KOPT-K1 (cell line): ENCODE data around the gene DUOXA1.
"Not testable (repeated sequence)": the region's sequence is repeated elsewhere in the genome, so short reads cannot be mapped to it uniquely, and the experiment has no call there.

Experiments
- H3K27ac ChIP-seq: fragments of 200-600 bp; sonication (generic); 2 replicates; pipeline ENCODE4 v1.5.1; 2016; ENCODE audit warnings: antibody characterized with exemption, mild to moderate bottlenecking, low read depth, low read length; ENCODE audit not compliant: poor library complexity, severe bottlenecking
- H3K36me3 ChIP-seq: fragments of 200-600 bp; sonication (generic); 2 replicates; pipeline ENCODE4 v1.5.1; 2017; ENCODE audit warnings: antibody characterized with exemption, mild to moderate bottlenecking, low read length, moderate library complexity; ENCODE audit not compliant: insufficient read depth
- H3K9me3 ChIP-seq: fragments of 200-600 bp; sonication (generic); 2 replicates; pipeline ENCODE4 v1.5.1; 2017; ENCODE audit warnings: antibody characterized with exemption, low read length, mild to moderate bottlenecking; ENCODE audit not compliant: insufficient read depth, poor library complexity, severe bottlenecking

DUOXA1 gene

DNA sequence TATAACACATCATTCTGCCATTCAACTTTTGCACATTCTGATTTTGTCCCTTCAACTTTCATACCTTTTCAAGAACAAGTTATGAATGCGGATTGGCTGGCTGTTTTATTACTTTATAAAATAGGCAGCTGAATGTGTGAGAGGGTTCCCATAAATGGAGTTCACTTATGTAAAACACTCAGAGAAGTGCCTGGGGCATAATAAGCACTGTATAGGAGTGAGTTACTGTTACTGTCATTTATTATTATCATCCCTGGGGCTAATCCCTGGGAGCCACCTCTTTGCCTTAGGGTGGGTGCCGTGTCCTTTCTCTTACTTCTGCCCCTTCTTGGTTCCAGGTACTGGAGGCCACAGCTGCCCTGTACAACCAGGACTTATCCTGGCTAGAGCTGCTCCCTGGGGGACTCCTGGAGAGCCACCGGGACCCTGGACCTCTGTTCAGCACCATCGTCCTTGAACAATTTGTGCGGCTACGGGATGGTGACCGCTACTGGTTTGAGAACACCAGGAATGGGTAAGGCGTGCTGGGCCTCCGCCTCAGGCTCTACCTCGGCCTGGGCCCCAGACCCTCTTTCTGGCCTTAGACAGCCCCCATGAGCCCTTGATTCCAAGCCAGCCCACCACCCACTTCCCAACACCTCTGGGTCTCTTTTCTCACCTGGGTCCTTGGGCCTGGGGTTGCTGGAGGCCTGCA, 11.0 kb upstream of the DUOXA1 start:
- H3K9me3 ChIP-seq = no peaks in the 10 kb centered on the region

DNA sequence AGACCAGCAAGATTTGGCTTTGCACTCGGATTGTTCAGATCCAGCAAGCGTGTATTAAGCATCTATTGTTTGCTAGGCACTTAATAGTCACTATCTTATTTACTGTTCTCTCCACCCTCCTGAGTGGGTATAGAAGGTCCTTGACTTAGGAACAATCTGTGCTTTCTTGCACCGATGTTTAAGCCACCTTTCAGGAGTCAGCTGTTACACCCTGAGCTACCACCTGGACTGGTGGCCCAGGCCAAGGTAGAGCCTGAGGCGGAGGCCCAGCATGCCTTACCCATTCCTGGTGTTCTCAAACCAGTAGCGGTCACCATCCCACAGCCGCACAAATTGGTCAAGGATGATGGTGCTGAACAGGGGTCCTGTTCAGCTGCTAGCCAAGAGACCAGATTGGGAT, 10.1 kb upstream of the DUOXA1 start:
- H3K36me3 ChIP-seq = no peaks in the 10 kb centered on the region

More for the DNA sequence above, 11.0 kb upstream of the DUOXA1 start:
- no peak overlapping the region for H3K27ac ChIP-seq
- no peaks in the 10 kb centered on the region for H3K36me3 ChIP-seq

DNA sequence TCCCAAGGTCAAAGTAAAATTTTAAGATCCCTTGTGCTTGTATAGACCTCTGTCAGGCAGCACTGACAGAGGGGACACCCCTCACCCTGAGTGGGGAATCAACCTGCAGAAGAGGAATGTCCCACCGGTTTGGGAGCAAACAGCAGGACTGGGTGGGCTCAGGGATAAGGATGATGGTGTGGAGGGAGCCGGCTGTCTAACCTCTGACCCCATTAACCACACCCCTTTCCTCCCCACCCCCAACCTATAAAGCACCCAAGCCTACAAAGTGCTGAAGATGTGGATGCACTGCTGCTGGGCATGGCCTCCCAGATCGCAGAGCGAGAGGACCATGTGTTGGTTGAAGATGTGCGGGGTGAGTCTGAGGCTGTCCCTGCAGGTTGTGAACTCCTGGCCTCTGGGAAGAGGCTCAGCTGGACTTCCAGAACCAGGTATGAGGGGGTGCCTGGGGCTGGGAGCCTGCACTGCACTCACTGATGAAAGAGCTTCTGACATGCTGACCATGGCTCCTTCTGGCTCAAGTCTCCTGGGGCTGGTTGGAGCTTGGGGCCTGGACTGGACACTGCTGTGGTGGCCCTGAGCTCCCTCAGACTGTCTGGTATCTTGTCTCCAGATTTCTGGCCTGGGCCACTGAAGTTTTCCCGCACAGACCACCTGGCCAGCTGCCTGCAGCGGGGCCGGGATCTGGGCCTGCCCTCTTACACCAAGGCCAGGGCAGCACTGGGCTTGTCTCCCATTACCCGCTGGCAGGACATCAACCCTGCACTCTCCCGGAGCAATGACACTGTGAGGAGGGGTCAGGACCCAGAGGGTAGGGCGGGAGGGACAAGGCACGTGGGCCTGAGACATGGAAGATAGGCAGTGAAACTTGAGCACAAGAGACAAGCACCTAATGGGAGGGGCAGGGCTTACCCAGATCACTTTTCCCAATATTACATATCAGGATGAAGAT, 9.4 kb upstream of the DUOXA1 start:
- Histone ChIP-seq H3K36me3 (no peaks in the 10 kb centered on the region), H3K9me3 (no peaks in the 10 kb centered on the region), H3K27ac (no peak overlapping the region)

More for the DNA sequence above, 10.1 kb upstream of the DUOXA1 start:
- no peak overlapping the region for H3K27ac ChIP-seq
- H3K9me3 ChIP-seq = no peaks in the 10 kb centered on the region

DNA sequence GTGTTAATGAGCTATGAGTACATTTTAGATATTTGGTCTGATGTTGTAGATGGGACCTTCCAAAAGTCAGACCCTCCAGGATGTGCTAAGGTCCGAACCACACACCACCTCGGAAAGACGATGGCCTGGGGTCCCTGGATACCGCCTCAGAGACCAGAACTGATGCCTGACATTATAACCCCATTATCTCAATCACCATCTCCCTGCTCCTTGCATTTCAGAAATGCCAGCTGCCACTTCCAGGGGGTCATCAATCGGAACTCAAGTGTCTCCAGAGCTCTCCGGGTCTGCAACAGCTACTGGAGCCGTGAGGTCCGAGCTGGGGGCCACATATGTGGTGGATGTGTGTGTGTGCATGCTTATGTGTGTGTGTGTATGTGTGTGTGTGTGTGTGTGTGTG, 8.0 kb upstream of the DUOXA1 start:
- Histone ChIP-seq H3K36me3 (no peaks in the 10 kb centered on the region), H3K27ac (no peak overlapping the region), H3K9me3 (no peaks in the 10 kb centered on the region)

DNA sequence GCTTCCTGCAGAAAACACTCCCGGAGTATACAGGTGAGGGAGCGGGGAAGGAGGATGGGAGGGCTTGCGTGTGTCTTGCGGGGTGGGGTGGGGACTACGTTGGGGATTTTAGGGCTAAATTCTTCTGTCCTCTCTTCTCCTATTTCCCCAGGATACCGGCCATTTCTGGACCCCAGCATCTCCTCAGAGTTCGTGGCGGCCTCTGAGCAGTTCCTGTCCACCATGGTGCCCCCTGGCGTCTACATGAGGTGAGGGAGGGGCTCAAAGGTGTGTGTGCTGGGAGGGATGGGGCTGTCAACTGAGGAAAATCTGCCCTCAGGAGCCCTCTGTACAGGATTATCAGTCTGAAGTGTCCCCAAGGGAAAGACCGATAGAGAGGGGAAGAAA, 6.7 kb upstream of the DUOXA1 start:
- Histone ChIP-seq H3K27ac (no peak overlapping the region), H3K9me3 (no peaks in the 10 kb centered on the region), H3K36me3 (no peaks in the 10 kb centered on the region)

DNA sequence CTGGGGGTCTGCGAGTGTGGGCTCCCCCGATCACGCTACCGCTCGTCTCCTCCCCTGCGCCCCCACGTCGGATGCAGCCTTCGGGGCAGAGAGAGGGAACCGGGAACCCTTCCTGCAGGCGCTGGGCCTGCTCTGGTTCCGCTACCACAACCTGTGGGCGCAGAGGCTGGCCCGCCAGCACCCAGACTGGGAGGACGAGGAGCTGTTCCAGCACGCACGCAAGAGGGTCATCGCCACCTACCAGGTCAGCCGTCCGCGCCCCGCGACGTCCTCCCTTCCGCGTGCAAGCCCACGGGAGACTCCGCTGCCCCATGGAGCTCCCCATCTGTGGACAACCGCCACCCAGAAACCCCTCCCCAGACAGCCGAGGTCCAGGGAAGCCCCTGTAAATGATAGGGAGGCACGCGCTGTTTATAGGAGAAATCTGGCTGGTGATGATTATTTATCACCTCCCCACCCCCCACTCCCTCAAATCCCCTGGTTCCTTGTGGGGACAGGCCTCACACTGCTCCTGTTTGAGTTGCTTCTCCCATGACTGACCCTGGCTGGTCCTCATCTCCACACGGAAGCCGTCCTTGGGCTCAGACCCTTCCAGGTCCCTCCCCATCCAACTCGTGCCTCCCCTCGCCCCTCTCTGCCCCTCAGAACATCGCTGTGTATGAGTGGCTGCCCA, 6.2 kb upstream of the DUOXA1 start:
- H3K36me3 ChIP-seq, H3K27ac ChIP-seq, H3K9me3 ChIP-seq: not testable (repeated sequence)

DNA sequence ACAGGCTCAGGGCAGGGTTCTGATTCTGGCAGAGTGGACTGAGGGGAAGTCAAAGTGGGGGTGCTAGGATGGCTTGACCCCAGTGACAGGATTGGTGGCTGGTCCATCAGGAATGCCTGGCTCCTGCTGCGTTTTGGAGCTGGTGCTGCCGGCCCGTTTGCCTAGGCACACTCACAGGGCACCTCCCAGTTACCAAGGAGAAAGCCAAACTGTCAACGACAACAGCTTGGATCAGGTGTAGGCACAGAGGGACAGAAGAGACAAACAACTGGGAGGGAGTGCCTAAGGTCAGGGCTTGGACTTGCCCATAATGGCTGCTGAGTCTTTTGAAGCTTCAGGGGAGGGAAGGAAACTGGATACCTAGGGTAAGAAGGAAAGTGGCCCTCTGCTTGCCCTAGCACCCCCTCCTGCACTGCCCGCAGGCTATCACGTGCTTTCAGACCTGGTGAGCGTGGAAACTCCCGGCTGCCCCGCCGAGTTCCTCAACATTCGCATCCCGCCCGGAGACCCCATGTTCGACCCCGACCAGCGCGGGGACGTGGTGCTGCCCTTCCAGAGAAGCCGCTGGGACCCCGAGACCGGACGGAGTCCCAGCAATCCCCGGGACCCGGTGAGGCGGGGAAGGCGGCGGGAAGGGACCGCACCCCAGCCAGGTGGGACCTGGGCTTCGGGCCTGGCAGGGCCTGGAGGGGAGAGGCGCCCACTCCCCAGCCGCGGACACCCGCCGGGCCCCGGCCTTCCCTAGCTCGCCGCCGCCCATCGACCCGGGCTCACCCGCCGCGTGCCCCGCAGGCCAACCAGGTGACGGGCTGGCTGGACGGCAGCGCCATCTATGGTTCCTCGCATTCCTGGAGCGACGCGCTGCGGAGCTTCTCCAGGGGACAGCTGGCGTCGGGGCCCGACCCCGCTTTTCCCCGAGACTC, 5.3 kb upstream of the DUOXA1 start:
- Histone ChIP-seq H3K9me3 (no peaks in the 10 kb centered on the region), H3K36me3 (no peaks in the 10 kb centered on the region), H3K27ac (no peak overlapping the region)

DNA sequence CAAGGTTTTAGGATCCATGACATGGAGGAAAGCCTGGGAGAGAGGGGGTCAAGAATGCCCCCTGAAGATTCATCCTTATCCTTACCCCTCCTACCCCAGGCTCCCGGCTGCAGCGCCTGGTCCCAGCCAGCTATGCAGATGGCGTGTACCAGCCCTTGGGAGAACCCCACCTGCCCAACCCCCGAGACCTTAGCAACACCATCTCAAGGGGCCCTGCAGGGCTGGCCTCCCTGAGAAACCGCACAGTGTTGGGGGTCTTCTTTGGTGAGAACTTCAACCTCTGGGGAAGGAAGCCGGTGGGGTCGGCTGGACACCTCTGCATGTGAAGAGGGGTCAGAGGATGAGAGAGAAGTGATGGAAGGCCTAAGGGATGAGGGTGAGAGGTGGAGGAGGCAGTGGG, 4.4 kb upstream of the DUOXA1 start:
- Histone ChIP-seq H3K36me3 (no peaks in the 10 kb centered on the region), H3K27ac (no peak overlapping the region), H3K9me3 (no peaks in the 10 kb centered on the region)

DNA sequence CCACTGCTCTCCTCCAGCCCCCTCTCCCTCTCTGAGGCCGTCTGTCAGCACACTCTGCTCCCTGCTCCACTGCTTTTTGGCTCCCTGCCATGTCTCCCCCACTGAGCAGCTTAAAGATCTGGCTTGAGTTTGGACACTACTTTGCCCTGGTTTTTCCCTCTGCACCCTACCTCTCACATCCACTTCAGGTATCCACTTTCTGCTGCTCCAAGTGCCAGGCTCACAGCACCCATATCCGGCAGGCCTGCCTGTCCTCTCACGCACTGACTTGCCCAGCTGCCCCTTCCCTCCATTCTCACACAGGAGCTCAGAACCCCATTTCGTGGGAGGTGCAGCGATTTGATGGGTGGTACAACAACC, 3.9 kb upstream of the DUOXA1 start:
- H3K27ac ChIP-seq = no peak overlapping the region
- no peaks in the 10 kb centered on the region for H3K36me3 ChIP-seq
- H3K9me3 ChIP-seq = no peaks in the 10 kb centered on the region

DNA sequence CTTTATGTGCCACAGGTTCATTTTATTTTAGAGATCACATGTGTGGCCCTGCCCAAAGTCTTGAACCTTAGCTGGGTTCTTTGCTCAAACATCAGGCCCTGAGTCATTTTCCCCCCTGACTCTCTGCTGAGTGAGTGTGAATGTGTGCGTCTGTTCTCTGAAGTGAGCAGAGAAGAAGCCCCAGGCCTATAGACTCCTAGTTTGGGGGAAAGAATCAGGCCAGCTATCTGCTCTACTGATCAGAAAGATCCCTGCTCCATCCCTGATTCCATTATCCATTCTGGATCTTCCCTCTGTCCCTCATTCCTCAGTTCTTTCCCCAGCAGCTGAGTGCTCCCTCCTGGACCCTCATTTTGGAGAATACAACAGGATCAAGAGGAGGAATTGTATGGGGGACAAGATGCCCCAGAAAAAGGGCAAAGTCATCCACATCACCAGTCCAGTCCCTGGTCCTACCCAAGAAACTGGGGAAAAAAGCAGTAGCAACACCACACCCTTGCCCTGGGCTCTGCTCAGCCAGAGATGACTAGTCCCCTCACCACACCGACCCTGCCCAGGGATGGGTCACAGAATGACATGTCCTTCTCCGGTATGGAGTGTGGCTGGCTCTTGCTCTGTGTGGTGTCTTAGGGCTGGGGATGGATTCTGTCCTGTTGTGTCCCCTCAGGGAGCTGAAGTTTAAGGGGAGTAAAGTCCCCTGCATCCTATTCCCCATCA, 3.3 kb upstream of the DUOXA1 start:
- no peaks in the 10 kb centered on the region for H3K9me3 ChIP-seq
- H3K36me3 ChIP-seq = no peaks in the 10 kb centered on the region
- no peak overlapping the region for H3K27ac ChIP-seq

DNA sequence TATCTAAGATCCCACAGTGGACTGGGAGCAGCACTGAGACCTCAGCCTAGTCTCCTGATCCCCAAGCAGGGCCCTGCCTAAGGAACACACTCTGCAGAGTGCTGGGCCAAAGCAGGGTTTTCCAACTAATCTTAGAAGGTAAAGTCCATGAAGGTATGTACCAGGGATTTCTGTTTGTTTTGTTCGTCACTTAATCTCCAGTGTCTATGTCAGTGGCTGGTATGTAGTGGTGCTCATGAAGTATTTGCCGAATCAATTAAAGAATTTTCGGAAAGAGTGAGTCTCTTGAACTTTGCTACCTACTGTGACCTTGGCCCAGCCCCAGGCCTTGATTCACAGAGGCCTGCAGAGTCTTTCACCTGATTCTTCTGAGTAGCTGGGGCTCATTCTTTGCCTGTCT, 1.8 kb upstream of the DUOXA1 start:
- H3K27ac ChIP-seq = no peak overlapping the region
- no peaks in the 10 kb centered on the region for H3K36me3 ChIP-seq
- no peaks in the 10 kb centered on the region for H3K9me3 ChIP-seq

DNA sequence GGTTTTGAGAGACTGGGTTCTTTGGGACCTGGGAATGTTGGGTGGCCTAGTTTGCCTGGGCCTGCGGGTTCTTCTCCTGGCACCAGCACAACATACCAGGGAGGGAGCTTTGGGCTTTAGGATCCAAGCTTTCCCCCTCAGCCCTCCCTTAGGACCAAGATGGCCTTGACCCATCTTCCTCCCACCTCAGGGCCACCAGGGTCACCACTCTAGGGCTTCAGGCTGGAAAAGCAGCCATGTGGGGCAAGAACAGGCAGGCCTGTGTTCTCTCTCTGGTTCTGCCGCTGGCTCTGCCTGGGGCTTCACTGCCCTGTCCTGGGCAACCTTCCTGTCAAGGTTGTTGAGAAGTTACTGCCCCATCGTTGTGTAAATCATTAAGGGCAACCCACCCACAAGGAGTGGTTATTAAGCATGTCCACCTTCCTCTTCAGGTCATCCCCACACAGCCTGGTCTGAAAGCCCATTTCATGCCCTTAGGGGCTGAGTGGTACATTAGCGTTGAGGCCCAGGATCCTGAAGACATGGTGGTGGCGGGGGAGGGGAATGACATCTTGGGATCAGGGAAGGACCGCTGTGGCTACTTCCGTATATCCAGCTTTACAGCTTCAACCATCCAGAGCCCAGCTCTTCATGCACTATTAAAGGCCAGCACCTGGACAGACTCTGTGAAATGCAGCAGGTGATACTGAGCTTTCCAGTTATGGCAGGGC, 767 bp upstream of the DUOXA1 start:
- Histone ChIP-seq H3K9me3 (no peaks in the 10 kb centered on the region), H3K27ac (no peak overlapping the region), H3K36me3 (no peaks in the 10 kb centered on the region)

DNA sequence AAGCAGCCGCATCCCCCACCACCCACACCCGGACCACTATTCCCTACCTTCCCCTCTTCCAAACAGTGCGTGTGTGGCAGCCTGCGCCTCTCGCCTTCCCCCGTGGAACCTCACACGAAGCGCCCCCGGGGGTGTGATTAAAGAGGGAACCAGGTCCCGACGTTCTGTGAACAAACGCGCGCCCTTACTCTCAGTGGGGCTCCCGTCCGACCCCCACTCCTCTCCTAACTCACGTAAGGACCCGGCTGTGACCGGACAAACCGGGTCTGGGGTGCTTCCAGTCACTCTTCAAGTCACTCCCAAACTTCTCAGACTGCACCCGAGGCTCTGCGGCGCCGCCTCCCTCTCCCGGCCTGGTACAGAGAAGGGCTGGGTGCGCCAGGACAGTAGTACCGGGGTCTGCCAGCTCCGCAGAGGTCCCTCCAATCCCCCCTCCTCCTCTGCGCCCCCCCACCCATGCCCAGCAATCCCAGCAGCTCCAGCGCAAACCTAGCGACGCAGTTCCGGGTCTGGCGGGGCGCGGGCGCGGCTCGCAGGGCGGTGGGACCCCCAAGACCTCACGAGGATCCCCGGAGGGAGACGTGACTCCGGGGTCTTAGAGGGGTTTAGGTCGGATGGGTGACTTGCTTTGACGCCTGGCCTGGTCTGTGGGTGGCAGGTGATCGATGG, 574 bp downstream of the DUOXA1 start:
- Histone ChIP-seq H3K27ac (no peak overlapping the region), H3K9me3 (no peaks in the 10 kb centered on the region), H3K36me3 (no peaks in the 10 kb centered on the region)
